ENCODE measurements around the gene OXNAD1.

Gene OXNAD1

GRCh38 chr3:16279010-16279801, 14.2 kb downstream of the OXNAD1 start:
- no peak for DNase-seq

GRCh38 chr3:16280671-16281070, 15.7 kb downstream of the OXNAD1 start:
- DNase-seq, result no peak

GRCh38 chr3:16284633-16285032, 19.6 kb downstream of the OXNAD1 start:
- no peak for DNase-seq

DNA sequence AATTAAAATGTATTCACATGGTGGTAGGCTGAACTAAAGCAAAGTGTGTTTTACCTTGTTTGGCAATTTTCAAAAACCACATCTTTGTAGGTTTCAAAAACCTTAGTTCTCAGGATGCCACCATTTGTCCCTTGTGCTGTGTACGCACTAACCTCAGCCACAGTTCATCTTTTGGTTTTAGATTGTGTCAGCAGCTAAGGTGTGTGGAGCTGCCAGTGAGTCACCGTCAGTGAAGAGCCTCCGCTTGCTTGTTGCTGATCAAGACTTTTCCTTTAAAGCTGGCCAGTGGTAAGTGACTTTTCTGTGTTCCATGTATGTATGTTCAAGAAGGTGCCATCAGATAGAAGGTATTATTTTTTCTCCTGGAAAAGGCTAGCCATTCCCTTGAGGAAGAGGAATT, 21.1 kb downstream of the OXNAD1 start:
- DNase-seq, result peak; percentile 87

DNA sequence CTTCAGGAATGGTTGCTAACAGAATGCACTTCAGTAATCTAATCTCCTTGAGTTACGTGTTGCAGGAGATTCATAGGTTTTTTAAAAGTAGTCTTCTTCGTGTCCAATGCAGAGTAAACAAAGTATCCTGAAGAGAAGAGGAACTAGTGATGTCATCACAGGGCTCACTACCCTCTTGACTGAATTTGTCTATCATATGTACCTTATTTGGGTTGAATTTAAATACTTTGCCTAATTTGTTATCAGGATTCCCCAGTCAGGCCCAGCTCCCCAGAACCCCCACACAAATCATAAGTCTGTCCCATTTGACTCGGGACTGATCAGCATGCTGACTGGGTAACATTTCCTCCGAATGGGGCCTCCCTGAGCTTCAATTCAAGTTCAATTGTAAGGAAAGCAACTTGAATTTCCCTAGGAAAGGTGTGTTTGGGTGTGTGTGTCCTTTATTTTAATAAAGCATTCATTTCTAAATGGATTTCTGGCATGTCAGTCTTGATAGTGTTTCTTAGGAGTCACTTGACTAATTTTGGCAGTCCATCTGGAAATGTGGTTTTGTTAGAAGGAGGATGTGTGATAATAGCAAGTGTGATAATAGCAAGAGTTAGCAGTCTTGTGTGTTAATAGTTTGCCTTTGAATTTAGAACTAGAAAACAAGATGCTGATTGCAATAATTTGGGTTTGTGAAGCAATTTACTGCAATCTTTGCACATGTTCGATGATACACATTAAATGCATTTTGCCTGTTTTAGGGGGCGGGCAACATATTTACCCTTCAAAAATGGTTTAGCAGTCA, 21.9 kb downstream of the OXNAD1 start:
- no peak for DNase-seq

GRCh38 chr3:16288664-16289063, 23.7 kb downstream of the OXNAD1 start:
- DNase-seq, result no peak

GRCh38 chr3:16289144-16289889, 24.3 kb downstream of the OXNAD1 start:
- no peak for DNase-seq

- DNase-seq, result peak; percentile 80
Measured at GRCh38 chr3:16290007-16290826, 25.2 kb downstream of the OXNAD1 start.

DNA sequence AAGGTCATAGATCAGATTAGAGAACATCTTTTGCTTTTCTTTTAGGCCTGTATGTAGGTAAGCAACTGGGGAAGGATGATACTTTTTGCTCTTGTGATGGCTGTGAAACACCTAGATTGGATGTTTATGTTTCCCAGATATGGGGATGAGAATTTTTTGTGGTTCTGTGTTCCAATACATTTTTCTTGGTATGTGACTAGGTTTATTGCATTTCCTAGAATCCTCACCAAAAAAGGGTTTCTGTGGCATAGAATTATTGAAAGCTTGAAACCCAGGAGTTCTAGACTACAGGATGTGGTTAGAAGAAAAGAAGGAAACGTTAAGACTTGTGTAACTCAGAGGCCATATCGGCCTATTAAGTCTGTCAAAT, 25.8 kb downstream of the OXNAD1 start:
- no peak for DNase-seq

- DNase-seq, result no peak
Measured at GRCh38 chr3:16294844-16295243, 29.8 kb downstream of the OXNAD1 start.

- DNase-seq, result no peak
Measured at GRCh38 chr3:16295298-16295890, 30.4 kb downstream of the OXNAD1 start.

GRCh38 chr3:16297997-16298885, 33.2 kb downstream of the OXNAD1 start:
- no peak for DNase-seq

DNA sequence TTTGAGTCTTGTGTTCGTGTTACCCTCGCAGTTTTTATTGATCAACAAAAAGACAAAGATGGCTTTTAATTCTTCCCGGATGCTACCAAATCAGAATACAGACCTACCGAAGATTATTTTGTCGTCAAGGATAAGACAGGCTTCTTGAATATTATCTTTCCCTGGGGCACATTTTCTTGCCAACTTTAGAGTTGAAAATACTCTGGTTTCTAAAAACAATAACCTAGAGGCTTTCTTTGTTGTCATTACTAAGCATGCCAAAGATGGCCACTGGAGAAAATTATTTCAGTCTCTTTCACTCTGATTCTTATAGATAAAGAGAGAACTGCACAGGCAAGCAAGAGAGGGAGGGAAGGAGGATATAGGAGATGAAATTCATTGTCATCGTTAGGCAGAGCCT, 33.9 kb downstream of the OXNAD1 start:
- DNase-seq, result no peak

DNA sequence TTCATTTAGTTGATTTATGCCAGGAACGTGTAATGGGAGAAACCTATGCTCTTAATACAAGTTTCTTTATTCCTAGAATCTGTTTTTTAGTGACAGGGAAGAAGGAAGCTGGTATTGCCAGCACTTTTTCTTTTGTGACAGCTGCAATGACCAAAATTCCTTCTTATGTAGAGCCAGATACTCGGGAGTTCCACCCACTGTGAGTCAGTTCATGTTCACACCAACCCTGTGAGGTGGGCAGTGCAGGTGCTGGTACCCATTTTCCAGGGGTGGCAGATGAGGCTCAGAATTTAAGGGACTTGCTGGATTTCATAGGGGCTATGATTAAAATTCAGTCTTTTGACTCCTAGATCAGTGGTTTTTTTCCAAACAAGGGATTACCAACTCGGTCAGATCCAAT, 34.7 kb downstream of the OXNAD1 start:
- DNase-seq, result no peak

DNA sequence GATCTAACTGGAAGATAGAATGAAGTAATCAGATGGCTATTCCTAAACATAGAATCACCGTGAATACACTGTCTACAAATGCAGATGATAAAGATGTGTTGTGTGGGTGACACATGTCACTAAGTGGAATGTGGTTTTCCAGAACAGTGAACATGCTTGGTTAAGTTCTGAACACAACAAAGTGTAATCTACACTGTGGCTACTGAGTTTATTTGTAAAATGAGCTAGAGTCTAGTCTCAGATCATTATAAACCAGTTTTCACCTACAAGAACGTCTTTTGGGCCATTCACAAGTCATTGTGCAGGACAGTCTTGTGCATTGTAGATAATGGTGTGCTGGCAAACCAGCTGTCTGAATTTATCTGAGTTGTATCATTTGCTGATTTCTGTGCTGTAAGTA, 35.3 kb downstream of the OXNAD1 start:
- DNase-seq, result no peak

- DNase-seq, result peak; percentile 76
Measured at GRCh38 chr3:16300881-16301359, 35.9 kb downstream of the OXNAD1 start.

DNA sequence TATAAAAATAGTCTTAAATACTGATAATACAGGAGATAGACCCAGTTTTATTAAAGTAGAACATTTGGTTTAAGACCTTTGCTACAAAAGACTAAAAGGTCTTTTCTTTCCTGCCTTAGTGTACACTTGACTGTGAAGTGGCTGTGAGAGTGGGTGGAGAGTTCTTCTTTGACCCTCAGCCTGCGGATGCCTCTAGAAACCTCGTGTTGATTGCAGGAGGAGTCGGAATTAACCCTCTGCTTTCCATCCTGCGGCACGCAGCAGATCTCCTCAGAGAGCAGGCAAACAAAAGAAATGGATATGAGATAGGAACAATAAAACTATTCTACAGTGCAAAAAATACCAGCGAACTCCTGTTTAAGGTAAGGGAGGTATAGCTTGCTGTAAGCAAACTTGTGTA, 36.5 kb downstream of the OXNAD1 start:
- DNase-seq, result no peak

DNA sequence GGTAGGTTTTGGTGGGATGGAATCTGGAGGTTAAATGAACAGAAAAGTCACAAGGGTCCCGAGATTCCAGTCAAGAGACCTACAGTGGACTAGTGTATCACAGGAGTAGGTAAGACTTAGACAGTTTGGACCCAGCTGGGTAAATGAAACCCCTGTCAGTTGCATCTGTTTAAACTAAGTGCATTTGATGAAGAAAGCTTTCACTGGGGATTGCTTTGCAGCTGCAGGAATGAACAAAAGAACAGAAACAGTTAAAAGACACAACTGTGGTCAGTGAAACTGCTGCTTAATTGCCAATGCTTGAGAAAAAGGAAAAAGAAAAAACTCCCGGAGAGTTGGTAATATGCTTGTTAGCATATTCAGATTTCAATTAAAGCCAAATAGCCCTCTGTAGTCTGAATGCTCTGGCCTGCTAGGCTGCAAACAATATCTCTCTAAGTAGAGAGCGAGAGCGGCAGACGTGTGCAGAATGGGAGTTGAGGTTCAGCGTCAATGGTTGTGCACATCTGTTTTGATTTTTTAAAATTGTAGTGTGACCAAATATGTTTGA, 37.1 kb downstream of the OXNAD1 start:
- DNase-seq, result no peak

DNA sequence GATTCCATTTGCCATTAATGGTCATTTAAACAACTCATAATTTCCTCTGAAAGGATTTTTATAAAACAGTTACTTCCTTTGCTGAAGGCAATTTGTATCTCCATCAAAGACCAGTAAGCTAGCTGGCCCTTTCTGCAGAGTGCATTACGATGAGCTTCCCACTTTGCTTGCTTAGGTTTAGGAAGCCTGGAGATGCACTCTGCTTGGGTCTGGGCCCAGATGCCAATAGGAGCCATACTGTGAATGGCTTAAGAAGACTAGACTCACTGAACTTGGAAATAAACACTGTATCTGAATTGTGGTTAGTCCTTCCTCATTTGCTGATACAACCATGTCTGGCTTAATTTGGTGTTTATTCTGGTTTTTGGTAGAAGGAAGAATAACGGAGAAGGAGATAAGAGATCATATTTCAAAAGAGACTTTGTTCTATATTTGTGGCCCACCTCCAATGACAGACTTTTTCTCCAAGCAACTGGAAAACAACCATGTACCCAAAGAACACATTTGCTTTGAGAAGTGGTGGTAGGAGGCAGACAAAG, 38.1 kb downstream of the OXNAD1 start:
- DNase-seq, result no peak

Measured in activated effector memory CD4-positive, alpha-beta T cell treated with anti-CD3 and anti-CD28 coated beads, Interleukin-2, amount 50 U/mL, for 16 hours (primary cell).